Measurements from ENCODE around the gene ANXA6.

DNA sequence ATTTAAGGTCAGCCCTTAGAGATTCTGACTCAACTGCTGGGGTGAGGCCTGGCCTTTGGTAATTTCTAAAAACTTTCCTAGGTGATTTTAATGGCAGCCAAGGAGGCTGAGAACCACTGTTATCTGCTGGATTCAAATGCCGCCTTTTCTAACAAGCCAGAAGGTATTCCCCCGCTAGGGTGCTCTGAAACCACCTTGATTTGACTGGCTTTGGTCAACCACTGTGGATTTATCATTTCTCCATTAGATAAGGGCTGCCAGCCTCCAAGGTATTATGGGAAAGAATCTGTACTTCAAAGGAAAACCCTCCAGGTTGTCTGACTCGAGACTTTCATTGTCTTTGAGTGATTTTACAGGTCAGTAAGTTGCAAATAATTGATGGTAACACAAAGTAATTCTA lies 4.3 kb downstream of the ANXA6 start:
- TF ChIP-seq EZH2phosphoT487 (IDR thresholded peaks at IDR 0.05; ENCODE audit: low read depth, severe bottlenecking, unreplicated experiment) (no peak), CTCF (IDR thresholded peaks at IDR 0.05; ENCODE audit: poor library complexity) (no peak), EZH2 (IDR thresholded peaks at IDR 0.05; ENCODE audit: borderline replicate concordance) (no peak)
